Muscle layer of colon (tissue), 2 donors: ENCODE measurements around the gene PTAFR.

Experiments
- H3K27ac ChIP-seq: one replicate; pipeline ENCODE4 v1.7.0; 2013; ENCODE audit warnings: low read depth, mild to moderate bottlenecking, low read length, moderate library complexity
- H3K27me3 ChIP-seq, 2 donors: one replicate each; pipeline ENCODE4 v1.7.0; 2013; ENCODE audit warnings: low read length in 2 of 2, mild to moderate bottlenecking in 2 of 2; ENCODE audit not compliant: insufficient read depth in 2 of 2, control insufficient read depth in 1 of 2
- H3K36me3 ChIP-seq: one replicate; pipeline ENCODE4 v1.7.0; 2013; ENCODE audit warnings: mild to moderate bottlenecking, low read length; ENCODE audit not compliant: insufficient read depth
- H3K4me1 ChIP-seq: one replicate; pipeline ENCODE4 v1.7.0; 2013; ENCODE audit warnings: mild to moderate bottlenecking, low read length; ENCODE audit not compliant: insufficient read depth
- H3K4me3 ChIP-seq, 2 donors: one replicate each; pipeline ENCODE4 v1.7.0; 2013; ENCODE audit warnings: low read length in 2 of 2, low read depth in 1 of 2, mild to moderate bottlenecking in 1 of 2, moderate library complexity in 1 of 2
- H3K9ac ChIP-seq: one replicate; pipeline ENCODE4 v1.7.0; 2013; ENCODE audit warnings: low read length
- H3K9me3 ChIP-seq: one replicate; pipeline ENCODE4 v1.7.0; 2013; ENCODE audit warnings: mild to moderate bottlenecking, low read length
- donor health status: abdominal sarcoma.
- donor health status: Adenocarcinoma of cecum.

The PTAFR gene

DNA sequence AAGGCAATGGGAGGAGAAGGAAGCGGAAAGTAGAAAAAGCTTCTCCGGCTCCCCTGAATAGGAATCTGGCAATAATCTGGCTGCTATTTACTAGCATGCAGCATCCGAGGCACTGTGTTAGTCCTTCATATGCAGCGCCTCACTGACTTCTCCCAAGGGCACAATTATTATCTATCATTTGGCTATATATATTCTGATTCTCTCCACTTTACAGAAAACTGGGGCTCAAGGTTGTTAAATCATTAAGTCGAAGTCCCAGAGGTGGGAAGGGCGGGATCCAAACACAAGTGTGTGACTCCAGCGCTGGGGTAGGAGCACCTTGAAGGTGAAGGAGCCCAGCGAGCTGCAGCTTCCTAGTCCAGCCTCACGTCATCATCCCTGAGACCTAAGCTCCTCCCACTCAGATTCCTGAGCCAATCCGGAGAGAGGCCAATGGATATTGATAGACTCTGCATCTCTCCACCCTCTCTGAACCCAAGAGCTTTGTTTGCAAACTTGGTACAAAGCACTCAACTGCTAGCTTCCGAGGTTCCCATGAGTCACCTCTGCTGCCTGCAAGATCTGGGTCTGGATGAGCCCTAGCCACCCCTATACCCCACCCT lies 71.5 kb downstream of the PTAFR start:
- Histone ChIP-seq H3K36me3 (no peaks in the 10 kb centered on the region), H3K27me3 (no peaks in the 10 kb centered on the region), H3K4me1 (no peaks in the 10 kb centered on the region), H3K27ac (no peak overlapping the region), H3K4me3 (peak overlapping the region in 1 of 2 donors; percentile 1), H3K9me3 (no peaks in the 10 kb centered on the region), H3K9ac (no peak overlapping the region)

DNA sequence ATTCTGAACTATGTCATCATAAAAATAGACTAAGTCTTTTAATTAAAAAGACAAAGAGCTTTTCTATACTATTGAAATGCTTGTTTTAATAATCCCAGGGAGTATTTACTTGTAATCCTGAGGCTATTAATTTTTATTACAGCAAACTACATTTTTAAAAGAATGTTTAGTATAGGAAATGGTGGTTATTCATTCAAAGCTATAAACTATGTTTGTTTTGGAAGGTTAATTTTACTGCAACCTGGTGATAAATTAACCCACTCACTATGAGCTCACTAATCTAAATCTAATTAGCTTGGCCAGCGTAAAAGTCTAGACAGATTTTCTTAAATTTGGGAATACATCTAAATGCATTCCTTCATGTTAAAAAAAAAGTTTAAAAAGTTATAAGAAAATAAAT lies 74.3 kb downstream of the PTAFR start:
- H3K4me3 ChIP-seq = no peak overlapping the region
- no peaks in the 10 kb centered on the region for H3K9me3 ChIP-seq
- no peaks in the 10 kb centered on the region for H3K27me3 ChIP-seq
- H3K36me3 ChIP-seq = no peaks in the 10 kb centered on the region
- no peaks in the 10 kb centered on the region for H3K4me1 ChIP-seq
- H3K9ac ChIP-seq = no peak overlapping the region
- no peak overlapping the region for H3K27ac ChIP-seq

DNA sequence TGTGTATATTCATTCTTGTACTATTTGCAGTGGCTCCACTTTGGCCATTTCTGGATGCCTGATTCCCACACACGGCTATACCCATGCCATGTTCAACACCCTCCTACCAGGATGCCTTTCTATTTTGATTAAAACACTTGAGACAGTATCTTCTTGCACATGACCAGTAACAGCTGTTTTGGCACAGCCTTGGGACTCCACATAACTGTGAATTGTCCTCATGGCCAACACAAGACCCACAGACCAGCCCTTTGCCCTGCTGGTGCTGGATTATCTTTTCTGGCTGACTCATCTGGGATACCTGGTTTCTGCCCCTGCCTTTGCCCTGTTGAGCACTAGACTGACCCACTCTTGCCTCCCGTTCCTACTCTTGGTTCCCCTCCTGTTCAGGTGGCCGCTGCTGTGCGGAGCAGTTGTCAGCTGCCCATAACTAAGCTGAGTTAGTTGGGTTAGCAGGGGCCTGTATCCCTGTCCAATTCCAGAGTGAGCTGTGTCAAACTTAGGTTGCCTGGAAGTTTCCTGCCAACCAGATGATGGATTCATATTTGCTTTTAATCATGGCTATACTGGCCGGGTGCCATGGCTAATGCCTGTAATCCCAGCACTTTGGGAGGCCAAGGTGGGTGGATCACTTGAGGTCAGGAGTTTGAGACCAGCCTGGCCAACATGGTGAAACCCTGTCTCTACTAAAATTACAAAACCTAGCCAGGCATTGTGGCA lies 77.3 kb downstream of the PTAFR start:
- H3K36me3 ChIP-seq = no peaks in the 10 kb centered on the region
- H3K9ac ChIP-seq = no peak overlapping the region
- H3K27me3 ChIP-seq = no peaks in the 10 kb centered on the region
- no peaks in the 10 kb centered on the region for H3K4me1 ChIP-seq
- no peak overlapping the region for H3K27ac ChIP-seq
- H3K4me3 ChIP-seq = no peak overlapping the region
- H3K9me3 ChIP-seq = no peaks in the 10 kb centered on the region
